Spleen (tissue), 7 donors: ENCODE data around the gene LDB1.

Source experiments
- POLR2A ChIP-seq, 3 donors: fragments of 450-650 bp; IDR thresholded peaks; one replicate each; pipeline ENCODE4 v1.5.1; 2017; ENCODE audit warnings: antibody characterized with exemption in 3 of 3, mild to moderate bottlenecking in 1 of 3
- TF ChIP-seq, protein P1 (sequence below), 11 experiments: fragments of 200-600 bp in 7 of 11; fragments of 450-650 bp in 4 of 11; sonication (generic) in 4 of 11; IDR thresholded peaks in 8 of 11; conservative IDR thresholded peaks in 3 of 11; 1 replicate in 7 of 11; 2 replicates in 4 of 11; pipeline versions ENCODE4 v1.4.0 to v1.8.0; 2016 to 2021; ENCODE audit warnings: antibody characterized with exemption in 11 of 11, inconsistent platforms in 4 of 11, mild to moderate bottlenecking in 1 of 11
- donor health status: DM: no; HTN: no; CAD: no; lungs with moderate emphysema.
- donor health status: DM: no; HTN: no; CAD: no.
- donor health status: DM: no; HTN: no; CAD: no.

DNA sequence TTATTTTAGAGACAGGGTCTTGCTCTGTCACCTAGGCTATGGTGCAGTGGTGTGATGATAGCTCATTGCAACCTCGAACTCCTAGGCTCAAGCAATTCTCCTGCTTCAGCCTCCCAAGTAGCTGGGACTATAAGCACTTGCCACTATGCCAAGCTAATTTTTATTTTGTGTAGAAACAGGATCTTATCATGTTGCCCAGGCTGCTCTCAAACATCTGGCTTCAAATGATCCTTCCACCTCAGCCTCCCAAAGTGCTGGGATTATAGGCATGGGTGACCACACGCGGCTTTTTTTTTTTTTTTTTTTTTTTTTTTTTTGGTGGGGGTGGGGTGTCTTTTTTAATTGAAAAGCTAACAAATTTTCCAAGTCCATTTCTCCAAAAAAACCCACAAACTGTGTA, 36.6 kb downstream of the LDB1 start:
- TF ChIP-seq, protein P1, sequence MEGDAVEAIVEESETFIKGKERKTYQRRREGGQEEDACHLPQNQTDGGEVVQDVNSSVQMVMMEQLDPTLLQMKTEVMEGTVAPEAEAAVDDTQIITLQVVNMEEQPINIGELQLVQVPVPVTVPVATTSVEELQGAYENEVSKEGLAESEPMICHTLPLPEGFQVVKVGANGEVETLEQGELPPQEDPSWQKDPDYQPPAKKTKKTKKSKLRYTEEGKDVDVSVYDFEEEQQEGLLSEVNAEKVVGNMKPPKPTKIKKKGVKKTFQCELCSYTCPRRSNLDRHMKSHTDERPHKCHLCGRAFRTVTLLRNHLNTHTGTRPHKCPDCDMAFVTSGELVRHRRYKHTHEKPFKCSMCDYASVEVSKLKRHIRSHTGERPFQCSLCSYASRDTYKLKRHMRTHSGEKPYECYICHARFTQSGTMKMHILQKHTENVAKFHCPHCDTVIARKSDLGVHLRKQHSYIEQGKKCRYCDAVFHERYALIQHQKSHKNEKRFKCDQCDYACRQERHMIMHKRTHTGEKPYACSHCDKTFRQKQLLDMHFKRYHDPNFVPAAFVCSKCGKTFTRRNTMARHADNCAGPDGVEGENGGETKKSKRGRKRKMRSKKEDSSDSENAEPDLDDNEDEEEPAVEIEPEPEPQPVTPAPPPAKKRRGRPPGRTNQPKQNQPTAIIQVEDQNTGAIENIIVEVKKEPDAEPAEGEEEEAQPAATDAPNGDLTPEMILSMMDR (IDR thresholded peaks at IDR 0.05 in 8 of 11, conservative IDR thresholded peaks at IDR 0.05 in 3 of 11): no peak
- no peak for TF ChIP-seq POLR2A (IDR thresholded peaks at IDR 0.05)
